Activated CD4-positive, alpha-beta T cell treated with anti-CD3 and anti-CD28 coated beads, Interleukin-2, Interleukin-6, amounts not matched to agents 100 ng/mL and 50 ng/mL, durations not matched to agents 16 hours and 8 hours (primary cell): Measurements from ENCODE around the gene CLEC16A.
"Not testable (repeated sequence)": the region's sequence is repeated elsewhere in the genome, so short reads cannot be mapped to it uniquely, and the experiment has no call there.

ENCODE experiments used
- DNase-seq: peaks from one replicate; pipeline ENCODE4 v3.0.0-alpha.2; 2020

Gene CLEC16A

DNA sequence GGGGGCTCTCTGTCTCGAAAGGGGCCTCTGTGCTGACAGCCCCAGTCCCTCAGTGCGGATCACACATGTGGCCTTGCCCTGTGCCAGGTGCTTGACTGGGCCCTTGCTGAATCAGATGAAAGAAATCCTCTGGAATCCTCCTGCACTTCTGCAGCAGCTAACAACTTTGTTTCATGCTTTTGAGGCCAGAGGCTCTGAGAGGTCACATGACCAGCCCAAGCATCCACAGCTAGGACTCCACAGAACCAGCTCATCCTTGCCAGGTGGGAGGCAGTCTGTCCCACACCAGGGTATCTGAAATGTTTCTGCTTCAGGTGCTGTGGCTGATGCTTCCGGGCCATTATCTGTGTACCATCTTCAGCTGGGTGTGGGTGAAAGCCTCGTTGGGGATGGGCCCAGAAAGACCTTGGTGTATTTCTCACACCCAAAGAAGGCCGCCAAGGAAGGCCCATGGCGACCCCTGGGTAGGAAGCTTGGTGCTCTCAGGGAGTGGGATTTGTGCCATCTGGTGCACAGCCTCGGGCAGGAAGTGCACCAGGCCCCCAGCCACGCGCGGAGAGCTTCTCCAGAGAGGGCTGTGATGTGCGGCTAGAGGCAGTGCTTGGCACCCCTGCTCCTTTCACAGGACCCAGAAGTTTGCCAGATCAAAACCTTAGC lies 143.8 kb downstream of the CLEC16A start:
- DNase-seq = peak; percentile 55

GRCh38 chr16:11088831-11089230 lies 144.5 kb downstream of the CLEC16A start:
- no peak for DNase-seq

DNA sequence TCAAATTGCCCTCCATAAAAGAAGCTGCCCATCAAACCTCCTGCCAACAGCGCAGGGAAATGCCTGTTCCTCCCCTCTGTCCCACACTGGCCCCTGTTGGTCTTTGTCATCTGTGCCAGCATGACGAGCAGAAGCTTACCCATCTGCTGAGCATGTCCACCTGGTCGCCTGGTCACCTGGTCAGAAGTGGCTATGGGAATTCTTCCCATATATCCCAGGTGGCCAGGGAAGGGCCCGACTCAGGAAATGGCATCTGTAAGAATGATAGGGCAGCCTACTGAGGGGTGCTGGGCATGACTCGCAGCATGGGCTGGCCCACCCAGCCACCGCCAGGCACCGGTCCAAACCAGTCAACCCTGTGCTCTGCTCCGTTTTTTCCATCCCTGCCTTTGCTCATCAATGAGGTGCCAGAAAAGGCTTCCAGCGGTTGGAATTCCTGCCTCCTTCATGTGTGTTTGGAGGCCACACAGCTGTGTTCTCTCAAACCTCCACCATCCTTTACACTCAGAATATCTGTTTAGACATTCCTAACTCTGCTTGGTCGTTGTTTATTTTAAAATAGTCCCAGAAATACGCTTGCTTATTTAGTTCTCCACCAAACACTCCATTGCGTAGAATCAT lies 145.2 kb downstream of the CLEC16A start:
- no peak for DNase-seq

DNA sequence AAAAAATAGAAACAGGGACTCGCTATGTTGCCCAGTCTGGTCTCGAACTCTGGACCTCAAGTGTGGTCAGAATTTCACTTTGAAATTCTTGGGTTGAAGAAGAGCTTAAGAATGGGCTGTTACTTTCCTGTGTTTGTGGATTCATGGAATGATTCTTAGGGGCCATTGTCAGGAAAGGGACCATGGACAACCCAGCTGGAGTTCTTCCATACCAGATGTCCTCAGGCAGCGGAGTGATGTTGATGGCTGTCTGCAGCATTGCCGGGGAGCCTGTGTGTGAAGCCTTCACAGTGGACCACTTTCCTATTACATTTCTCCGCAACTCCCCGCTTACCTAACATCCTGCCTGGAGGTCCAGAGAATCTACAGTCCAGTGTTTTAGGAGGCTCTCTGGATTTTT lies 145.9 kb downstream of the CLEC16A start:
- no peak for DNase-seq

DNA sequence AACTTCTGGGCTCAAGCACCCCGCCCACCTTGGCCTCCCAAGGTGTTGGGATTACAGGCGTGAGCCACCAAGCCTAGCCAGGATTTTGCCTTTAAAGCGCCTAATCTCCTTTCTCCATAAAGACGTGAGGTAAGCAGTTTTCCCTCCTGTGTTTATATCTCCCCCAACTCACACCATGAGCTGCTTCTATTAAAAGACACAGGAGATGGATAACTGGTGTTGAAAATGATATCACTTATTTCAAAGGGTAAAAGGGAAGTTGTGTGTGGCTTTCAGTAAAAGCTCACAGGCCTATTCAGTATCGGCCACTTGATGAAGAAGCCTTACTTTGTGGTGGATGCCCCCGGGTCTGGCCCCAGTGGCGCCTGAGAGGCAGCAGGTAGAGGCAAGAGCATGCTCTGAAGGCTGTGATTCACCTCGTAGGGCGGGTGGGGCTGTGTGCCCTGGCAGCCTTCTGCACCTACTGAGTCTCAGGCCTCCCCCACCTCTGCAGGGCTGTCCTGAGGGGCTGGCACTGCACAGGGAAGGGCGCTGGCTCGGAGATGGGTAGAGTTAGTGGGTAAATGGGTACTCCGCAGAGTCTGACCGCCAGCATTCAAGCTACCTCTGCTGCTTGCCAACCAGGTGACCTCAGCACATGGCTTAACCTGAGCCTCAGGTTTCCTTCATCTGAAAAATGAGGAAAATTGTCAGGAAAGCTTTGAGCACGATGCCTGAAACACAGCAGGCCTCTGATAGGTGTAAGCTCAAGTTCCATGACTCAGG lies 146.8 kb downstream of the CLEC16A start:
- no peak for DNase-seq

- DNase-seq = no peak
Observed at GRCh38 chr16:11092788-11093571, 148.6 kb downstream of the CLEC16A start.

- DNase-seq = no peak
Observed at GRCh38 chr16:11093572-11094074, 149.3 kb downstream of the CLEC16A start.

- DNase-seq = peak; percentile 89
Observed at GRCh38 chr16:11094075-11094856, 149.9 kb downstream of the CLEC16A start.

DNA sequence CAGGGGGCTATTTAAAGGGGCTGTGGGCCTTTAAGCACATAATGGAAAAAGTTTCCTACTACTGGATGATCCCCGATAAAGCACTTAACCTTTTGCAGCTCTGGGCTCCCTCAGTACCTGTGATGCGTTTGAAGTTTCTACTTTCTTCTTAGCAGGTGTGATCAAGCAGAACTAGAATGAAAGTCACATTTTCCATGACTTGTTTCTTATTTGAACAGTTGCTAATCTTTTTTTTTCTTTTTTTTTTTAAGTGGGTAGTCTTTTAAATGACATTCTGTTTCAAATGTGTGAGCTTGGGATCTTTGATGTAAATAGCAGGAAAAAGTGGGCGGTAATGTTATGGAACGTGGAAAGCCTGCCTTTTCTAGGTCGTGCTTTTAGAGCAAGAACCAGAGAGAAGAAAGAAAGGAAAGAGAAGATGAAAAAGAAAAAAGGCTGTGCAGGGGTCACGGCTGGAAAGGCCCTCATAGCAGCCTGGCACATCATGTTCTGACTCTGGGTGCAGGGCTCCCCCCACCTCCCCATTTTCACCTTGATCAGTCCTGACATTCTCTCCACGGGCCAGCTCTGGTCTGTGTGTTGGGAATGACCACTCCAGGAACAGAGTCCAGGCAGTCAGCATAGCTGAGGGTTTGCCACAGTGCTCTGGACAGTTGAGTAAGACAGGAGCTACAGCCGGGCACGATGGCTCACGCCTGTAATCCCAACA lies 150.6 kb downstream of the CLEC16A start:
- peak; percentile 51 for DNase-seq

DNA sequence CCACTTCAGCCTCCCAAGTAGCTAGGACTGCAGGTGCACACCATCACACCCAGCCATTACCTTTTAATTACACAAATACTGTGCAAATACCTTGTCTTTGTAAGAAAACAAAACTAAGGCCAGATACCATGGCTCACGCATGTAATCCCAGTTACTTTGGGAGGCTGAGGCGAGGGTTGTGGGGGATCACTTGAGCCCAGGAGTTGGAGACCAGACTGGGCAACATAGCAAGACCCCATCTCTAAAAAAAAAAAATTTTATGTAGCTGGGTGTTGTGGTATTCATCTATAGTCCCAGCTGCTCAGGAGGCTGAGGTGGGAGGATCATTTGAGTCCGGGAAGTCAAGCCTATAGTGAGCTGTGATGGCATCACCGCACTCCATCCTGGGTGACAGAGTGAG lies 151.6 kb downstream of the CLEC16A start:
- DNase-seq = no peak

- no peak for DNase-seq
Observed at GRCh38 chr16:11097094-11097786, 152.9 kb downstream of the CLEC16A start.

DNA sequence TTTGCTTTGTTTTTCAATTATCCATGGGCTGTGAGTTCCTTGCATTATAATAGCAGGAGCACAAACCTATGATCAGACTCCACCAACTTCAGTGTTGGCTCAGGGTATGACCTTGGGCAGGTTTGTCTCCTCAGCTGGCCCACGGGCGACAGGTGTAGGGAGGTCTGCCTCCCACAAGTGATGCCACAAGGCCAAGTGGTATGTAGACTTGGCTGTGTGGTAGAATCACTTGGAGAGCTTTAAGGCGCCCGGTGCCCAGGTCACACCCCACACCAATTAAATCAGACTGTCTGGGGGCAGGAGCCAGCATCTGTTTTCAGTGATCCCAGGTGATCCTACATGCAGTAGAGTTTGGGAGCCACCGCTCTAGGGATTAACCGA lies 153.4 kb downstream of the CLEC16A start:
- no peak for DNase-seq

DNA sequence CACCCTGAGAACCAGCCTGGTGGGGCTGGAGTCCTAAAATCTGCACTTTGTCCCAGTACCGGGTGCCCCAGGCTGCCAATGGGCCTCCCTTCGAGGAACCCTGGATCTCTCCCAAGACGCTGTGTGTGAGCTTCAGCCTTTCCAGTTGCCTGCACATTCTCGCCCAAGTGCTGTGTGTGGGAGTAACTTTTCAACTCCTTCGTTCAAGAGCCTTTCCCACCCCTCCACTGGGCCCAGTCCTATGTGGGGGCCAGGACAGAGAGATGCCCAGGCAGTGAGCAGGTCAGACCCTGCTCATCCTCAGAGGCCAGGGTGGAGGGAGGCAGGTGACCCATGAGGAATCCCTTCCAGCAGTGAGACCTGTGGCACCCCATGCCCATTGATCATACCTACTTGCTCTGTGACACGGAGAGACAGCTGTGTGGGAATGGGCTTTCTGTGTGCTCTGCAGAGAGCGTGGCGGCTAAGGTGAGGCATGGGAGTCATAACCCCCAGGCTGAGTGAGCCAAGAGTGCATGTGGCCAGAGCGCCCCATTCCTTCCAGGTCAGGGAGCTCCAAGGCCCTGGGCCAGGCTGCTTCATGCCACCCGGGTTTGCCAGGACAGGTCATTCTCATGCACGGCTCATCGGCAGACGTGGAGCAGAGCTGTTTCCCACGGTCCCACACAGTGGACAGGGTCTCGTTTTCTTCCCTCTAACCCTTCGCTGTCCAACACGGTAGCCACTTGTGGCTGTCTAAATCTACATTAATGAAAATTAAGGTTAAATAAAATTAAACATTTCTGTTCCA lies 154.4 kb downstream of the CLEC16A start:
- no peak for DNase-seq

DNA sequence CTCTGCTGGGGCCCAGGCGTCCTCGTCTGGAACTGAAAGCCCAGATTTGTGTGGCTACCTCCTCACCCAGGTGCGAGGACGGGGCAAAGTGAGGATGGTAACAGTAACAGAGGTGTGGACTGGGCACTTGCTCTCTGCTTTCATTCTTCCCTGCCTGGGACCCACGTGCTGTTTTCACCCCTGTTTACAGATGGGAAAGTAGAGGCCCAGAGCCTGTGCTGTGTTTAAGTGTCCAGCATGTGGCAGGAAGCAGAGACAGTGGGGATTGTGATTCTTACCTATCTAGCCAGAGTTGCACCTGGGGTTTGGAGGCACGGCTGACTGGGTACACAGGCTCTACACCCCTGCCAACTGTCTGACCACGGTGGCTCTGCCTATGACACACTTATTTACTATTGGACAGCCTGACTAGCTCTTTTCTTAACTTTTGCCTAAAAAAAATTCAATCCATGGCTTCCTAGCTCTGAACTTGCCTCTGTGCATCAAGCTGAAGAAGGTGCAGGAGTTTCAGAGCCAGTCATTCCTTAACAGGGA lies 155.4 kb downstream of the CLEC16A start:
- no peak for DNase-seq

GRCh38 chr16:11100239-11100750 lies 155.9 kb downstream of the CLEC16A start:
- peak; percentile 94 for DNase-seq

- no peak for DNase-seq
Observed at GRCh38 chr16:11101283-11101682, 156.9 kb downstream of the CLEC16A start.

DNA sequence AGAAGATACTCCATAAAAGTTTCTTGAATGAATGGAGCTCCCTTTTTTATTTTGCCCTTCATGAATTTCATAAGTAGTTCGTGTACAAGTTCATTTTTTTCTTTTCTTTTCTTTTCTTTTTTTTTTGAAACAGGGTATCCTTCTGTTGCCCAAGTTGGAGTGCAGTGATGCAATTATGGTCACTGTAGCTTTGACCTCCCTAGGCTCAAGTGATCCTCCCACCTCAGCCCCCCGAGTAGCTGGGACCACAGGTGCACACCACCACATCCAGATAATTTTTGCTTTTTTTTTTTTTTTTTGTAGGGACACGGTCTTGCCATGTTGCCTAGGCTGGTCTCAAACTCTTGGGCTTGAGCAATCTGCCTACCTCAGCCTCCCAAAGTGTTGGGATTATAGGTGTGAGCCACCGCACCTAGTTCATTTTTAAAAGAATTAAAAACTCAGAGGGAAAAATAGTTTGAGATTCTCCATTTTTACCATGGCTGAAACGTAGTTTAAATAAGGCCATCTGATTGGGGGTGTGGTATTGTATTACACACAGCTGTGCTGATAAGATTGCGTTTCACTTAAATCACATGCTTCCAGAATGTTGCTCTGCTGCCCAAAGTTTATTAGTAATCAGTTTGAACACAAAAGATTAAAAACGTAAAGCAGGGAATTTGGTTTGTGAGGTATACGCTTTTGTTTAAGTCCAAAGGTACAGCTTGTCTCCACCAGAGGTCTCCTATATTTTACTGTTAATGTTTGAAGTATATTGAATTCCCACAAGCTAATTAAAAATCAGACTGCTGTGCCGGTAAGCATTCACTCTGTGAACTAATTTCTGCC lies 157.5 kb downstream of the CLEC16A start:
- DNase-seq = no peak

GRCh38 chr16:11102523-11102898 lies 158.1 kb downstream of the CLEC16A start:
- DNase-seq = no peak

DNA sequence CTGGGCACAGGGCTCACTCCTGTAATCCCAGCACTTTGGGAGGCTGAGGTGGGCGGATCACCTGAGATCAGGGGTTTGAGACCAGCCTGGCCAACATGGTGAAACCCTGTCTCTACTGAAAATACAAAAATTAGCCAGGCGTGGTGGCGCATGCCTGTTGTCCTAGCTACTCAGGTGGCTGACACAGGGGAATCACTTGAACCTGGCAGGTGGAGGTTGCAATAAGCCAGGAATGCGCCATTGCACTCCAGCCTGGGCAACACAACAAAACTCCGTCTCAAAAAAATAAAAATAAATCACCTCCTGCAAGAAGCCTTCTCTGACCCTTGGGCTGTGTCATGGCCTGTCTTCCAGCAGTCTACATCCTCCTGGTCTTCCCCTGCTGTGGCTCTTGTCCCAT lies 158.9 kb downstream of the CLEC16A start:
- not testable (repeated sequence) for DNase-seq
